Caki2 (cell line): ENCODE data around the gene BABAM2. TPM values are rescaled to one million over a fixed set of nuclear protein-coding genes. Genes with fewer than 3 reads are reported as not detected.
"Not testable (repeated sequence)": the region's sequence is repeated elsewhere in the genome, so short reads cannot be mapped to it uniquely, and the experiment has no call there.

ENCODE experiments used
- DNase-seq: peaks from one replicate; pipeline ENCODE4 v3.0.0-alpha.2; 2015; ENCODE audit warnings: low read depth
- in situ Hi-C: cut with HindIII; loops from 2 replicates; pipeline ENCODE4 v1.10.0; 2016; ENCODE audit warnings: low sequenced_read_pairs, low pct_unique_long_range_greater_than_20kb, mixed read lengths
- total RNA-seq: library from RNA; depleted of rRNA; stranded (reverse); fragments of >200 nt; shearing (Covaris generic); gene quantifications from 2 replicates; pipeline ENCODE4 v1.2.3, GENCODE V29; 2014; ENCODE audit warnings: low replicate concordance

Gene BABAM2
- total RNA-seq, 1 experiment from 2014 or later = 47.4 TPM

- in situ Hi-C loops = no loop called here
- no peak for DNase-seq
Measured at GRCh38 chr2:28257182-28257581, 366.7 kb downstream of the BABAM2 start.

GRCh38 chr2:28259226-28259625 is 368.7 kb downstream of the BABAM2 start:
- DNase-seq, in situ Hi-C loops: not testable (repeated sequence)

GRCh38 chr2:28263690-28264089 is 373.2 kb downstream of the BABAM2 start:
- DNase-seq = no peak
- in situ Hi-C loops = no loop called here

- in situ Hi-C loops = no loop called here
- no peak for DNase-seq
Measured at GRCh38 chr2:28267282-28267681, 376.8 kb downstream of the BABAM2 start.

GRCh38 chr2:28268386-28268785 is 377.9 kb downstream of the BABAM2 start:
- in situ Hi-C loops = no loop called here
- DNase-seq = no peak

- in situ Hi-C loops = no loop called here
- DNase-seq = peak; percentile 85
Measured at GRCh38 chr2:28269019-28269784, 378.7 kb downstream of the BABAM2 start.

DNA sequence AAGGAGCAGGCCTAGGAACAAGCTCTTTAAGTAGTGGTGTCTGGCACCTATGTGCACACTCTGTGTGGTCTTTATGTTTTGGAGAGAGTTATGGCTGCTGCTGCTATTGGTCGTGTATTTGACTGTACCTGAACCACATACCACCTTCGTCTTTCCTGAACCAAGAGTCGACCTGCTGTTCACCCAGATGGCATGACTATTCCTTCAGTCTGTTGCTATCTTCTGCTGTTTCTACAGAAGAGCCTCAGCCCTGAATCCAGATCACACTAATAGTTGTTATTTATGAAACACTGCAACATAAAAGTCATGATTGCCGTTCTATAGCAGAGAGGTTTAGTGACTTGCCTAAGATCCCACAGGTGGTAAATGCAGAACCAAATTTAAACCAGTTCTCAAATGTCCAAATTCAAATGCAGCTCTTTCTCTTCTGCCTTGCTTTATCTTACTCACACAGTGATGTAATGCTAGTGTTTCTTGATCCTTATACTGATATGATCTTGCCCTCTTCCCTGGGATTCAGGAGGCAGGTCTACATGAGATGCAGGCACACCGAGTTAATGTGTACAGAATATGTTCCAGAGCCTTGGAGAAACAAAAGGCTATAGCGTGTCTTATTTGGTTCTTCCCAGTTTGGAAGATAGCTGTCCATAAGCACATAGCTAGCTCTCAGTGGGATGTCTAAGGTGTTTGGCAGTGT is 380.1 kb downstream of the BABAM2 start:
- in situ Hi-C loops = no loop called here
- peak; percentile 43 for DNase-seq

DNA sequence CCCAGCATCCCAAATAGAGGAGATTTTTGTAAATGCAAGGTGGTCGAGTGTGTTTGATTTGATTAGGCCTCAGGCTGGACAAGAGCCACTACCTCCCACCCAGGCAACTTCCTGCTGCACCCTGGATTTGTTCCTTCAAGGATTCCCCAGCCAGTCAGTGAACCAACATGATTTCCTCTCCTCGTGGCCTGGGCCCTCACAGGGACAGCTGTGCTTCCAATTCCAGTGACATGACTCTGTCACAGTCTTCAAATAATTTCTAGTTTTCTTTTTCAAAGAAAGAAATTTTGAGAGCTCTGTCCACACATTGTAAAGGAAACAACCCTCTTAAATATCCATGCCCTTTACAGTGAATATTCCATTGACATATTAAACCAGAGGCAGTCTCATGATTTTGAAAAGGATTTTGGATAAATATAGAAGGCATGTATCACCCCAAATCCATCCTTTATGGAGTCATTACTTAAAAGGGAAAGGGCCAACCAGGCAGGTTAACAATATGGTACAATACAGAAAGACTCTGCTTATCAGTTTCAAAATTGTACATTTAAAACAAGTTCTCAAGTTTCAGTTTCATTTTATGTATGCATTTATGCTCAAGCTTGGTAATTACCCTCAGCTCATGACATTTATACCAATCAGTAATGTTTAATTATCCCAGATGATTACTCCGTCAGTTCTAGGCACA is 380.8 kb downstream of the BABAM2 start:
- in situ Hi-C loops = no loop called here
- no peak for DNase-seq

DNA sequence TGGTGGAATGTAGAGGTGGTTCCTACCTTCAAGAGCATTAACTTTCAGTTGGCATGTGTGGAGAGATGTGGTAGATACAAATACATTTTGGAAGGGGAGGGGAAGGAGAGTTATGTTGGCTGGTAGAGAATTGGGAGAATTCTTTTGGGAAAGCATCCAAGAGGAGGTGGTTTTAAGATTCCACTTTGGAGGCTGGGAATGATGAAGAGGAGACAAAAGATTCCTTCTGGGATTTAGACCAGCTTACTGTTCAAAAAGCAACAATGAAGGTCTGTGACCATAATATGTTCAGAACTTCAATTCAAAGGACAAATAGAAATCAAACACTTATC is 381.4 kb downstream of the BABAM2 start:
- DNase-seq = no peak

GRCh38 chr2:28273751-28274150 is 383.2 kb downstream of the BABAM2 start:
- in situ Hi-C loops = no loop called here
- peak; percentile 90 for DNase-seq

More for the DNA sequence above, 381.4 kb downstream of the BABAM2 start:
- in situ Hi-C loops = no loop called here

- in situ Hi-C loops = no loop called here
- DNase-seq = peak; percentile 98
Measured at GRCh38 chr2:28274911-28275685, 384.6 kb downstream of the BABAM2 start.

- DNase-seq = peak; percentile 97
- in situ Hi-C loops = no loop called here
Measured at GRCh38 chr2:28276076-28276618, 385.6 kb downstream of the BABAM2 start.

DNA sequence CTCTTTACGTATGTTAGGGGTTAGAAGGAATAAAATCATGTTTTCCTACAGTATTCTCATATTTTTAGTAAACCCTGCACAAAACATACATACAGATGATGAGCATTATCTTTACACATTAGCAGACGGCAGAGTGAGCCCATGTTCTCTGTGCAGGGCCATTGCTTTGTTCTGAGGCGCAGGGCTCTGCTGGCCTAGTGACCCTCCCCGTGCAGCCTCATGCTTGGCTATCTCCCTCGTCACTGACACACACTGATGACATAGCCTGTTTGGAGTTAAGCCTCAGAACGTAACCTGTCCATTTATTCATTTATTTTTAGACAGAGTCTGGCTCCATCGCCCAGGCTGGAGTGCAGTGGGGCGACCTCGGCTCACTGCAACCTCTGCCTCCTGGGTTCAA is 386.3 kb downstream of the BABAM2 start:
- in situ Hi-C loops = no loop called here
- DNase-seq = no peak

DNA sequence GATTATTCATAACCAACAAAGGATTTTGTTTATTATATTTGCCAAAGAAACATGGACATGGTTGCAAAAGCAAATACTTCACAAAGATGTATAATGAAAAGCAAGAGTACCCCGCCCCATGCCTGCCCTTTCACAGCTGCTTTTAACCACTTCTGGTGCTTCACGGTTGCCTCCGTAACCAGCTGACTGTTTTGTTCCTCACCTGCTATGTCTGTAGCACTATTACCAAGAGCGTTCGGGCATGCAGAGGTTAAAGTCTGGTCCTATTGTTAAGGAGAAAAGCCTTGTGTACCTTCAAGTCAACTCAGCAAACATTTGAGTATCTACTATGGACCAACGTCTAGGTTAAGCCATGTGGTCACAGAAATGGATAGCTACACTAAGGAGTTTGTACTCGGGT is 386.9 kb downstream of the BABAM2 start:
- no peak for DNase-seq
- in situ Hi-C loops = no loop called here

GRCh38 chr2:28279371-28279770 is 388.8 kb downstream of the BABAM2 start:
- in situ Hi-C loops = no loop called here
- no peak for DNase-seq

DNA sequence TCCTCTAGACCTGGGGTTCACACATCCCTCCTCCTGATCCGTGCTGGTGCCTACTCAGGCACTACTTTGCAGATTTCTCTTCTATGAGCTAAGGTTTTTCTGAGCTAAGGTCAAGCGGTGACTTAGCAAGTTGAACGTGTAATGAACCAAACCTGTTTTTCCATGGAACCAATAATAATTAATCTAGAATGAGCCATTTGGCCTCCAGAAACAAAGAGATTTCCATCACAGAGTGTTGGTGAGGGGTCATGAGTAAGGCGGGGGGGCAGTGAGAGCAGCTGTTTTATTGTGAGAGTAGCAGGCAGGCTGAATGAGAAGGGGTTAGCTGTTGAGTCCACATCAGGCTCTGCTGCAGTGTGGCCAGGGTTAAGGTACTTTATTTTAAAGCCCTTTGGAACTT is 390.1 kb downstream of the BABAM2 start:
- in situ Hi-C loops = no loop called here
- DNase-seq = peak; percentile 96

GRCh38 chr2:28281739-28282138 is 391.2 kb downstream of the BABAM2 start:
- in situ Hi-C loops = no loop called here
- DNase-seq = no peak

- DNase-seq = no peak
- in situ Hi-C loops = no loop called here
Measured at GRCh38 chr2:28282248-28282647, 391.7 kb downstream of the BABAM2 start.
